ENCODE measurements around the gene TMEM79. TPM values are rescaled to one million over a fixed set of nuclear protein-coding genes. Genes with fewer than 3 reads are reported as not detected.

The TMEM79 gene
- total RNA-seq, 2 donors from 2014 or later: 1.5 to 1.9 TPM

- H3K27ac Mint-ChIP-seq: no peak overlapping the region
- WGBS, 2 experiments (ENCODE audit: insufficient coverage in 1 of 2, insufficient read length in 1 of 2): 97 to 100% methylated on average over 2 of the region's 2 CpGs
Observed at GRCh38 chr1:156305215-156305614, 21.1 kb downstream of the TMEM79 start.

GRCh38 chr1:156308078-156308477 lies 24.0 kb downstream of the TMEM79 start:
- DNase-seq: no peak
- Mint-ChIP-seq H3K4me3 (no peak overlapping the region), H3K36me3 (ENCODE audit: low read depth) (peaks cover 61% of the 10 kb centered on the region), H3K9me3 (no peaks in the 10 kb centered on the region), H3K27me3 (ENCODE audit: insufficient read depth) (no peaks in the 10 kb centered on the region), H3K4me1 (no peaks in the 10 kb centered on the region), H3K27ac (no peak overlapping the region)
- Histone ChIP-seq H3K27ac (ENCODE audit: low read depth, low read length) (no peak overlapping the region), H3K9ac (ENCODE audit: extremely low read depth, low read length, poor library complexity, severe bottlenecking) (no peak overlapping the region), H3K27me3 (ENCODE audit: control insufficient read depth, insufficient read depth, low read length, poor library complexity, severe bottlenecking) (no peaks in the 10 kb centered on the region), H3K36me3 (ENCODE audit: control insufficient read depth, insufficient read depth, low read length) (peaks cover 73% of the 10 kb centered on the region), H3K4me3 (ENCODE audit: low read length) (no peak overlapping the region), H3K4me1 (ENCODE audit: control insufficient read depth, insufficient read depth, low read length) (no peaks in the 10 kb centered on the region), H3K9me3 (ENCODE audit: control insufficient read depth, low read length) (no peaks in the 10 kb centered on the region)
- TF ChIP-seq CTCF (conservative IDR thresholded peaks at IDR 0.05): no peak

More at GRCh38 chr1:156305215-156305614, 21.1 kb downstream of the TMEM79 start:
- Histone ChIP-seq H3K36me3 (ENCODE audit: control insufficient read depth, insufficient read depth, low read length) (peaks cover 48% of the 10 kb centered on the region), H3K27ac (ENCODE audit: low read depth, low read length) (no peak overlapping the region), H3K4me3 (ENCODE audit: low read length) (no peak overlapping the region), H3K27me3 (ENCODE audit: control insufficient read depth, insufficient read depth, low read length, poor library complexity, severe bottlenecking) (no peaks in the 10 kb centered on the region), H3K9me3 (ENCODE audit: control insufficient read depth, low read length) (no peaks in the 10 kb centered on the region), H3K9ac (ENCODE audit: extremely low read depth, low read length, poor library complexity, severe bottlenecking) (no peak overlapping the region), H3K4me1 (ENCODE audit: control insufficient read depth, insufficient read depth, low read length) (no peaks in the 10 kb centered on the region)
- Mint-ChIP-seq H3K4me3 (no peak overlapping the region), H3K36me3 (ENCODE audit: low read depth) (peaks cover 46% of the 10 kb centered on the region), H3K9me3 (no peaks in the 10 kb centered on the region), H3K27me3 (ENCODE audit: insufficient read depth) (no peaks in the 10 kb centered on the region), H3K4me1 (no peaks in the 10 kb centered on the region)
- TF ChIP-seq CTCF (conservative IDR thresholded peaks at IDR 0.05): no peak
- no peak for DNase-seq

- Mint-ChIP-seq H3K27ac (no peak overlapping the region), H3K36me3 (ENCODE audit: low read depth) (peaks cover 72% of the 10 kb centered on the region), H3K27me3 (ENCODE audit: insufficient read depth) (no peaks in the 10 kb centered on the region), H3K9me3 (no peaks in the 10 kb centered on the region), H3K4me1 (no peaks in the 10 kb centered on the region), H3K4me3 (no peak overlapping the region)
- 94 to 96% methylated on average over 5 to 6 of the region's 6 CpGs for WGBS, 2 experiments (ENCODE audit: insufficient coverage in 1 of 2, insufficient read length in 1 of 2)
- no peak for TF ChIP-seq CTCF (conservative IDR thresholded peaks at IDR 0.05)
- Histone ChIP-seq H3K27ac (ENCODE audit: low read depth, low read length) (no peak overlapping the region), H3K9me3 (ENCODE audit: control insufficient read depth, low read length) (no peaks in the 10 kb centered on the region), H3K9ac (ENCODE audit: extremely low read depth, low read length, poor library complexity, severe bottlenecking) (no peak overlapping the region), H3K36me3 (ENCODE audit: control insufficient read depth, insufficient read depth, low read length) (peaks cover 79% of the 10 kb centered on the region), H3K27me3 (ENCODE audit: control insufficient read depth, insufficient read depth, low read length, poor library complexity, severe bottlenecking) (no peaks in the 10 kb centered on the region), H3K4me1 (ENCODE audit: control insufficient read depth, insufficient read depth, low read length) (no peaks in the 10 kb centered on the region), H3K4me3 (ENCODE audit: low read length) (no peak overlapping the region)
- DNase-seq: no peak
Observed at GRCh38 chr1:156310962-156311361, 26.8 kb downstream of the TMEM79 start.

Measured in endodermal cell (in vitro differentiated cells).